Astrocyte of the spinal cord (primary cell): ENCODE measurements around the gene LFNG.

Experiments used
- DNase-seq: peaks from one replicate; pipeline ENCODE4 v3.0.0; 2011; ENCODE audit warnings: low read depth, low spot score
- H3K4me3 ChIP-seq: 2 replicates; pipeline ENCODE4 v1.5.1; 2011; ENCODE audit warnings: low read depth, mild to moderate bottlenecking, low read length, moderate library complexity
- in situ Hi-C: cut with HindIII; loops from 2 replicates; pipeline ENCODE4 v1.10.0; 2017; ENCODE audit warnings: low sequenced_read_pairs
- TF ChIP-seq, protein P1 (sequence below): IDR thresholded peaks from 2 replicates; pipeline ENCODE4 v1.5.1; 2012; ENCODE audit warnings: low read depth, mild to moderate bottlenecking, low read length, inconsistent platforms

Gene LFNG

GRCh38 chr7:2510909-2511768 is 8.4 kb upstream of the LFNG start:
- no peak overlapping the region for H3K4me3 ChIP-seq
- in situ Hi-C loops: no loop called here

DNA sequence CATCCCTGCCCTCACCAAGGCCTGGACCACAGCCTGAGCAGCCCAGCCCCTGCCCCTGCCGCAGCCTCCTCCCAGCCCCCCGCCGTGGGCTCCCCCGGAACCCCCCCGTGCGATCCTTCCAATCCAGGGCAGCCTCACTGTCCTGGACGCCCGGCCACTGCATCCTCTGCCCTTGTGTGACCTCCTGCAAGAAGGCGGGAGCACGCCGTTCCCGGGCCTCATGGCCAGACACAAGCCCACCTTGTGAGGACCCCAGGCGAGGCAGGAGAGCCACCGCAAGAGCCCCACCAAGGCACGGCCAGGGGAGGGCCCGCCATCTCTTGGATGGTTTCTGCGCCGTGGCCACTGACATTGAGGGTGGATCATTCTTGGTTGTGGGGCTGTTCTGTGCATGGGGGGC is 7.8 kb upstream of the LFNG start:
- no peak for DNase-seq
- no peak overlapping the region for H3K4me3 ChIP-seq
- TF ChIP-seq, protein P1, sequence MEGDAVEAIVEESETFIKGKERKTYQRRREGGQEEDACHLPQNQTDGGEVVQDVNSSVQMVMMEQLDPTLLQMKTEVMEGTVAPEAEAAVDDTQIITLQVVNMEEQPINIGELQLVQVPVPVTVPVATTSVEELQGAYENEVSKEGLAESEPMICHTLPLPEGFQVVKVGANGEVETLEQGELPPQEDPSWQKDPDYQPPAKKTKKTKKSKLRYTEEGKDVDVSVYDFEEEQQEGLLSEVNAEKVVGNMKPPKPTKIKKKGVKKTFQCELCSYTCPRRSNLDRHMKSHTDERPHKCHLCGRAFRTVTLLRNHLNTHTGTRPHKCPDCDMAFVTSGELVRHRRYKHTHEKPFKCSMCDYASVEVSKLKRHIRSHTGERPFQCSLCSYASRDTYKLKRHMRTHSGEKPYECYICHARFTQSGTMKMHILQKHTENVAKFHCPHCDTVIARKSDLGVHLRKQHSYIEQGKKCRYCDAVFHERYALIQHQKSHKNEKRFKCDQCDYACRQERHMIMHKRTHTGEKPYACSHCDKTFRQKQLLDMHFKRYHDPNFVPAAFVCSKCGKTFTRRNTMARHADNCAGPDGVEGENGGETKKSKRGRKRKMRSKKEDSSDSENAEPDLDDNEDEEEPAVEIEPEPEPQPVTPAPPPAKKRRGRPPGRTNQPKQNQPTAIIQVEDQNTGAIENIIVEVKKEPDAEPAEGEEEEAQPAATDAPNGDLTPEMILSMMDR: no peak
- in situ Hi-C loops: no loop called here

More at GRCh38 chr7:2510909-2511768, 8.4 kb upstream of the LFNG start:
- DNase-seq: no peak
- TF ChIP-seq, protein P1: no peak

GRCh38 chr7:2512179-2512661 is 7.4 kb upstream of the LFNG start:
- no peak for DNase-seq
- TF ChIP-seq, protein P1: no peak
- no peak overlapping the region for H3K4me3 ChIP-seq
- in situ Hi-C loops: no loop called here

DNA sequence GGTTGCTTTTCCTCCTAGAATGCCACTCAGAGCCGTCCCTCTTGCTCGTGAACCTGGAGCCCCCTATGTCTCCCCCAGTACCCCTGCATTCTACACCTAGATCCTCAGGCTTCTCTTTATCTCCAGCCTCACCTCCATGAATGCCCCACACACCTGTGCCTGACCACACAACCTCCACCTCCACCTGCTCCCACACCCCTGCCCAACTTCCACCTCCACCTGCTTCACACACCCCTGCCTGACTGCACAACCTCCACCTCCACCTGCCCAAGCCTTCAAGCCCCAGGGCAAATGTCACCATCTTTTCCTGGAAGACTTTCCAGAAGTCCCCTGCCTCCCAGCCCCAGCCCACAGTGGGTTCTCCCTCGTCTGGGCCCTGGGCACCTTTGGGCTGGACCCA is 6.9 kb upstream of the LFNG start:
- DNase-seq: no peak
- TF ChIP-seq, protein P1: no peak
- no peak overlapping the region for H3K4me3 ChIP-seq
- in situ Hi-C loops: no loop called here

GRCh38 chr7:2513702-2514101 is 5.9 kb upstream of the LFNG start:
- H3K4me3 ChIP-seq: no peak overlapping the region
- no peak for DNase-seq
- TF ChIP-seq, protein P1: no peak
- in situ Hi-C loops: no loop called here

- DNase-seq: no peak
- TF ChIP-seq, protein P1: no peak
- H3K4me3 ChIP-seq: no peak overlapping the region
- in situ Hi-C loops: no loop called here
These were observed 4.8 kb upstream of the LFNG start for GRCh38 chr7:2514473-2515423.
